Measurements from ENCODE around the gene RPLP2.

The RPLP2 gene

GRCh38 chr11:837990-838307 is 28.2 kb downstream of the RPLP2 start:
- no peak for DNase-seq

- DNase-seq: no peak
Observed at GRCh38 chr11:838441-839279, 28.9 kb downstream of the RPLP2 start.

GRCh38 chr11:839280-839623 is 29.5 kb downstream of the RPLP2 start:
- DNase-seq: no peak

DNA sequence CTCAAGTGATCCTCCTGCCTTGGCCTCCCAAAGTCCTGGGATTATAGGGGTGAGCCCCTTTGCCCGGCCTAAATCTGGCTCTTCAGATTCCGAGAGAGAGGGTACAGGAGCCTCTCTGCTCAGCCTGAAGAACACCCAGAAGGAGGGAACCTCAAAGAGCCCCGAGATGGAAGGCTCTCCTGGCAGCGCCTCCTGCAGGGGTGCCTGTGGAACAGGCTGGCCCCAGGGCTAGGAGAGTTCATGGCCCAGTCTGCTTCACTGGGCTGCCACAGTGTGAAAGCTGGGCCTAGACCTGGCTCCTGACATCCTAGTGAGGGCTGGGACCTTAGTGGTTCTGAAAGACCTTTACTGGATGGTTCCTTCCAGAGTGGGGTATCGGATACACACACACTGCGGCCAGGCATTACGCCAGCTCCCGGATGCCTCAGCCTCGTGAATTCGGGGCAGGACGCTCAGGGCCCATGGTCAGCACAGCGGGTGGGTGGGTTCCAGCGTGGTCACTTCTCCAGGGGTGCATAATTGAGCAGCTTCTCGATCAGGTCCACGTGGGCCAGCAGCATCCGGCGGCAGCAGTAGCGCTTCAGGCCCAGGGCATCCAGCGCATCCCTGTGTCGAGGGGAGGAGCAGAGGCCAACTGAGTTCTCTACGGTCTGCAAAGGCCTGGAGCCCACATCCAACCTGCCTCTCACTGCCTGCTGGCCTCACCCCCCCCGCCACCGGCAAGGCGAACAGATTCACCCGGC is 30.3 kb downstream of the RPLP2 start:
- no peak for DNase-seq

DNA sequence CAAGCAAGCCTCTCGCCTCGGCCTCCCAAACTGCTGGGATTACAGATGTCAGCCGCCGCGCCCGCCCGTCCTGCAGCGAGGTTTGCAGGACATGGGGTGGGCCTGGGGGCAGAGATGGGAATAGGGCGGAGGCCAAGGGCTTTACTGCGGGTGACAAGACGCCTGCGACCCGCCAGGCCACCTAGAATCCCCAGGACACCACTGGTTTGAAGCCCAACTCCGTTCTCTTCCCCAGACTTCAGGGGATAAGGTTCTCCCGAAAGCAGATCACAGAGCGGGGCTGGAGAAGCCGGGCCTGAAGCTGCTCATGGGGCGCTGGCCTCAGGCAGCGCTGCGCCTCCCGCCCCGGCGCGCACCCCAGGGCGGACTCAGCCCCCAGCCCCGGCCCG is 32.2 kb downstream of the RPLP2 start:
- no peak for DNase-seq

GRCh38 chr11:842370-843002 is 32.7 kb downstream of the RPLP2 start, which contains the start of the genes POLR2L and TSPAN4:
POLR2L (minus strand) TSS chr11:842529; CDS start chr11:842508, 21 bp downstream.
TSPAN4 (plus strand) TSS chr11:842852; CDS start chr11:850305, 7,453 bp downstream.
- peak; percentile 88 for DNase-seq

GRCh38 chr11:843086-843734 is 33.4 kb downstream of the RPLP2 start:
- DNase-seq: no peak

- peak; percentile 71 for DNase-seq
Observed at GRCh38 chr11:843818-844692, 34.3 kb downstream of the RPLP2 start.

- DNase-seq: peak; percentile 35
Observed at GRCh38 chr11:844693-845644, 35.2 kb downstream of the RPLP2 start.

- DNase-seq: no peak
Observed at GRCh38 chr11:845872-846495, 36.2 kb downstream of the RPLP2 start.

DNA sequence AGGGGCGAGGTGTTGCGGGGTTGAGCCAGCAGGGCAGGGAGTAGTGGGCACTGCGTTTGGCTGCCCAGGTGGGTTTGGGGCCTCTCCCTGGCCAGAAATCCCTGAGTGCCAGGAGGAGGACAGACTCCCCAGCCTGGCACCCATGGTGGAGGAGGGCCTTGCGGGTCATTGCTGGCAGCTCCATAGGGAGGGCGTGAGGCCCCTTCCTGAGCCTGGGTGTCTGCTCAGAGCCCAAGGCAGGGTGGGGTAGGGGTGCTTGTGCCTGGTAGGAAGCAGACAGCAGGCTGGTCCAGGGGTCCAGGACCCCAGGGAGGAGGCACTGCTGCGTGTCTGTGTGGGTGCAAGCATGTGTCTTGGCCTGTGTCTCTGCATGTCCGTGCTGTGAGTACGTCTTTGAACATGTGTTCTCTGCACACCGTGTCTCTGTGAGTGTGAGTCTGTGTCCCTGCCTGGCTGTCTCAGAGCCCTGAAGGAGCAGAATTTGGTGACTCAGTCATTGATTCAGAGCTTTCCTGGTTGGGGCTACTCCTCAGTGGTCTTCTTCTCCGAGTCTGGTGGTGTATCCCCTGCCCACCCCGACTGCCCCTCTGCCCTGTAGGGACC is 36.8 kb downstream of the RPLP2 start:
- DNase-seq: no peak

- DNase-seq: no peak
Observed at GRCh38 chr11:847876-848275, 38.1 kb downstream of the RPLP2 start.

- DNase-seq: no peak
Observed at GRCh38 chr11:848380-848931, 38.7 kb downstream of the RPLP2 start.

DNA sequence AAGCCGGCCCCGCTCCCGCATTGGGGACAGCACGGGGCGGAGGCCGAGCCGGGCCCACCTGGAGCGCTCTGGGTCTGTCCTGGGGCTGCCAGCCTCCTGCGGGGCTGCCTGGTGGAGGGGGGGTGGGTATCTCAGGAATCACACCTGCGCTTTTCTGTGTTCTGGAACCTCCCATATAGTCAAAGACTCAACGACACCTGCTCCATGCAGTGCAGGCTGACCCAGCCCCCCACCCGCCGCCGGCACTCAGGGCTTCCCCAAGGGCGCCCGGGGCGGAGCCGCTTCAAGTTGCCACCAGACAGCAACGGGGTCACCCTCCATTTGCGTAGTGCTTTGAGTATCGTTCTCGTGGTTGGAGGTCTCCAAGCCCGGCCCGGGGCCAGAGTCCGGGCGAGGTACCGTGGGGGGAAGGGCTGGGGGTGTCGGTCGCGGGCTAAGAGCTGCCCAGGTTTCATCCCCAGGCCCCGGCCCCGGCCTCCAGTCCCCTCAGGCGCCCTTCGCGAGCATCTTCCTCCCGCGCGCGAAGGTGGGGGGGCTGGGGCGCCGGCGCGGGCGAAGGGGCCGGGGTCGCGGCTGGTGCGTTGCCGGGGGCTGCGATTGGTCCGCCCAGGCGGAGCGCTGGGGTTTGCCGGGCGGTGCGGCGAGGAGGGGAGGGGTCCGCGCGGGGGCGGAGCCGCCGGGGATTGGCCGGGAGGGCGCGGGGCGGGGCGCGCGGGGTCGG is 39.5 kb downstream of the RPLP2 start:
- no peak for DNase-seq

GRCh38 chr11:849951-850774 is 40.4 kb downstream of the RPLP2 start:
- DNase-seq: no peak

GRCh38 chr11:850775-851763 is 41.3 kb downstream of the RPLP2 start:
- DNase-seq: no peak

- no peak for DNase-seq
Observed at GRCh38 chr11:852762-853161, 43.0 kb downstream of the RPLP2 start.
